Measurements from ENCODE around the gene NEURL1B.
"Not testable (repeated sequence)": the region's sequence is repeated elsewhere in the genome, so short reads cannot be mapped to it uniquely, and the experiment has no call there.

The NEURL1B gene

GRCh38 chr5:172658961-172659501 lies 18.0 kb downstream of the NEURL1B start:
- peak in 1 of 2 experiments; percentile 11 for DNase-seq

GRCh38 chr5:172659570-172659908 lies 18.5 kb downstream of the NEURL1B start:
- DNase-seq, result no peak

GRCh38 chr5:172659909-172660628 lies 19.0 kb downstream of the NEURL1B start:
- DNase-seq, result peak in 1 of 2 experiments; percentile 37

- no peak for DNase-seq
Measured at GRCh38 chr5:172660974-172661373, 19.9 kb downstream of the NEURL1B start.

GRCh38 chr5:172661526-172661925 lies 20.5 kb downstream of the NEURL1B start:
- DNase-seq, result no peak

GRCh38 chr5:172662596-172662995 lies 21.5 kb downstream of the NEURL1B start:
- DNase-seq, result no peak

- peak in 1 of 2 experiments; percentile 13 for DNase-seq
Measured at GRCh38 chr5:172664018-172664417, 23.0 kb downstream of the NEURL1B start.

- no peak for DNase-seq
Measured at GRCh38 chr5:172664681-172665541, 23.8 kb downstream of the NEURL1B start.

GRCh38 chr5:172666251-172666650 lies 25.2 kb downstream of the NEURL1B start:
- no peak for DNase-seq

- DNase-seq, result no peak
Measured at GRCh38 chr5:172667786-172668593, 26.9 kb downstream of the NEURL1B start.

- no peak for DNase-seq
Measured at GRCh38 chr5:172668594-172669071, 27.6 kb downstream of the NEURL1B start.

- no peak for DNase-seq
Measured at GRCh38 chr5:172669386-172670004, 28.4 kb downstream of the NEURL1B start.

- no peak for DNase-seq
Measured at GRCh38 chr5:172670005-172670402, 28.9 kb downstream of the NEURL1B start.

- DNase-seq, result no peak
Measured at GRCh38 chr5:172670444-172670843, 29.4 kb downstream of the NEURL1B start.

- DNase-seq, result no peak
Measured at GRCh38 chr5:172671091-172671490, 30.0 kb downstream of the NEURL1B start.

GRCh38 chr5:172672681-172673080 lies 31.6 kb downstream of the NEURL1B start:
- no peak for DNase-seq

- no peak for DNase-seq
Measured at GRCh38 chr5:172674155-172674554, 33.1 kb downstream of the NEURL1B start.

GRCh38 chr5:172676914-172677475 lies 35.9 kb downstream of the NEURL1B start:
- DNase-seq, result no peak

GRCh38 chr5:172678362-172678874 lies 37.4 kb downstream of the NEURL1B start:
- DNase-seq, result not testable (repeated sequence)

- DNase-seq, result no peak
Measured at GRCh38 chr5:172678902-172679301, 37.8 kb downstream of the NEURL1B start.

- DNase-seq, result no peak
Measured at GRCh38 chr5:172679628-172680212, 38.7 kb downstream of the NEURL1B start.
